ENCODE results near the gene RACK1.

DNA sequence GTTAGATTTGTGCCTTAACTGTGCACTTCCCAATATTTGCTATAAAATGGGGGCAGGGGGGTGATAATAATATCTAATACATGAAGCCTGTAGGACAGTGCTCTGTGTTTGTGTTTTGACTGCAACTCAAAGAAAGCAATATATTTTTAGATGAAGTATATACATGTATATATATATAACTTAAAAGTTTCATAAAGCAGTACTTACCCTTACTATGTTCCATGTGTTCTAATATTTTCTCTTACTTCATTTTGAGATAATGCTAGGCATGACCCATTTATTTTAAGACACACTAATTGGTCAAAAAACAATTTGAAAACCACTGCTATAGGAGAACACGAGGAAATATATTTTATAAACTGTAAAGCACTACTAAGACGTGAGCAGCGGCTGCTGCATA lies 14.9 kb upstream of the RACK1 start:
- TF ChIP-seq, protein P1, sequence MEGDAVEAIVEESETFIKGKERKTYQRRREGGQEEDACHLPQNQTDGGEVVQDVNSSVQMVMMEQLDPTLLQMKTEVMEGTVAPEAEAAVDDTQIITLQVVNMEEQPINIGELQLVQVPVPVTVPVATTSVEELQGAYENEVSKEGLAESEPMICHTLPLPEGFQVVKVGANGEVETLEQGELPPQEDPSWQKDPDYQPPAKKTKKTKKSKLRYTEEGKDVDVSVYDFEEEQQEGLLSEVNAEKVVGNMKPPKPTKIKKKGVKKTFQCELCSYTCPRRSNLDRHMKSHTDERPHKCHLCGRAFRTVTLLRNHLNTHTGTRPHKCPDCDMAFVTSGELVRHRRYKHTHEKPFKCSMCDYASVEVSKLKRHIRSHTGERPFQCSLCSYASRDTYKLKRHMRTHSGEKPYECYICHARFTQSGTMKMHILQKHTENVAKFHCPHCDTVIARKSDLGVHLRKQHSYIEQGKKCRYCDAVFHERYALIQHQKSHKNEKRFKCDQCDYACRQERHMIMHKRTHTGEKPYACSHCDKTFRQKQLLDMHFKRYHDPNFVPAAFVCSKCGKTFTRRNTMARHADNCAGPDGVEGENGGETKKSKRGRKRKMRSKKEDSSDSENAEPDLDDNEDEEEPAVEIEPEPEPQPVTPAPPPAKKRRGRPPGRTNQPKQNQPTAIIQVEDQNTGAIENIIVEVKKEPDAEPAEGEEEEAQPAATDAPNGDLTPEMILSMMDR (IDR thresholded peaks at IDR 0.05) = no peak
- TF ChIP-seq POLR2A (IDR thresholded peaks at IDR 0.05; ENCODE audit: low read length) = no peak
- TF ChIP-seq HOXA7 (CRISPR knock-in tag; IDR thresholded peaks at IDR 0.05) = no peak
- TF ChIP-seq JUN (IDR thresholded peaks at IDR 0.05) = no peak
- TF ChIP-seq, protein P2, sequence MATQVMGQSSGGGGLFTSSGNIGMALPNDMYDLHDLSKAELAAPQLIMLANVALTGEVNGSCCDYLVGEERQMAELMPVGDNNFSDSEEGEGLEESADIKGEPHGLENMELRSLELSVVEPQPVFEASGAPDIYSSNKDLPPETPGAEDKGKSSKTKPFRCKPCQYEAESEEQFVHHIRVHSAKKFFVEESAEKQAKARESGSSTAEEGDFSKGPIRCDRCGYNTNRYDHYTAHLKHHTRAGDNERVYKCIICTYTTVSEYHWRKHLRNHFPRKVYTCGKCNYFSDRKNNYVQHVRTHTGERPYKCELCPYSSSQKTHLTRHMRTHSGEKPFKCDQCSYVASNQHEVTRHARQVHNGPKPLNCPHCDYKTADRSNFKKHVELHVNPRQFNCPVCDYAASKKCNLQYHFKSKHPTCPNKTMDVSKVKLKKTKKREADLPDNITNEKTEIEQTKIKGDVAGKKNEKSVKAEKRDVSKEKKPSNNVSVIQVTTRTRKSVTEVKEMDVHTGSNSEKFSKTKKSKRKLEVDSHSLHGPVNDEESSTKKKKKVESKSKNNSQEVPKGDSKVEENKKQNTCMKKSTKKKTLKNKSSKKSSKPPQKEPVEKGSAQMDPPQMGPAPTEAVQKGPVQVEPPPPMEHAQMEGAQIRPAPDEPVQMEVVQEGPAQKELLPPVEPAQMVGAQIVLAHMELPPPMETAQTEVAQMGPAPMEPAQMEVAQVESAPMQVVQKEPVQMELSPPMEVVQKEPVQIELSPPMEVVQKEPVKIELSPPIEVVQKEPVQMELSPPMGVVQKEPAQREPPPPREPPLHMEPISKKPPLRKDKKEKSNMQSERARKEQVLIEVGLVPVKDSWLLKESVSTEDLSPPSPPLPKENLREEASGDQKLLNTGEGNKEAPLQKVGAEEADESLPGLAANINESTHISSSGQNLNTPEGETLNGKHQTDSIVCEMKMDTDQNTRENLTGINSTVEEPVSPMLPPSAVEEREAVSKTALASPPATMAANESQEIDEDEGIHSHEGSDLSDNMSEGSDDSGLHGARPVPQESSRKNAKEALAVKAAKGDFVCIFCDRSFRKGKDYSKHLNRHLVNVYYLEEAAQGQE (IDR thresholded peaks at IDR 0.05) = no peak
- TF ChIP-seq JUNB (IDR thresholded peaks at IDR 0.05) = no peak
- TF ChIP-seq EP300 (IDR thresholded peaks at IDR 0.05) = no peak

All from A549 (cell line).